IPS-NIHi11 (cell line): ENCODE data around the gene CKB.

Experiments
- DNase-seq: peaks from one replicate; pipeline ENCODE4 v3.0.0; 2012; ENCODE audit warnings: mixed read lengths, low spot score

Gene CKB

DNA sequence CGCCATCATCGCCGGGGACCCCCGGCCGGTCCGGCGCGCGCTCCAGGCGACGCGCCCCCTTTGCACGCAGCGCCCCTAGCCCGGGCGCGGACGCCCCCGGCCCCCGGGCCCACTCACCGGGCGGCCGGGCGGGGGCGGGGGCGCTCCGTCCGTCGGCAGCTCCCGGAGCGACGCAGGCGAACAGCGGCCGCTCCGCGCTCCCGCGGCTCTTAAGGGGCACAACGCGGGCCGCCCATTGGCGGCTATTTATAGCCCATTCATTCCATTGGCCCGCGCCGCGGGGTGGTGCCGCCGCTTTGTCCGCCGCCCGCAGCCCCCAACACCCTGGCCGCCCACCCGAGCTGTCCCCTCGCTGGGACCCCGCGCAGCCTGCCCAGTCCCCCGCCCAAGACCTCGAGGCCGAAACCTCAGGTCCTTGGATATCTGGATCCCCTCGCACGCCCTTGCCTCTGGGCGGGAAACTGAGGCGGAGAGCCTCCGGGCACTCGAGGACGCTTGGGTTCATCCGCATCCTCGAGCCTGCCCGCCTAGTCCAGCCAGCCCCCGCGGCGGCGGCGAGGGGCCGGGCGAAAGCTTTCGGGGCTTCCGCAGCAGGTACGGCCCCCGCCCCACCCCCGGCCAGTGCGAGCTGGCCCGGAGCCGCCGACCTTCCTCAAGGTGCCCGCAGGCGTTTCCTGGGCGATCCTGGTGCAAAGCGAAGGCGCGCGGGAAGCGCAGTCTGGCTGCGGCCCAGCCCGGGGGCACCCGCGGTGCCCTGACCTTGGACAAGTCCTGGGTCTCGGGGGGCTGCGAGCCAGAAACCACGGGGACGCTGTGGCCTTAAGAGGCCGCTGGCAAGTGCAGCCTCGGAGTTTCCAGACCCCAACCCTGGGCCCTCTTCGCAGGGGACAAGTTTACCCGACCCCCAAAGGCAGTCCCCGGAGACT, at the start of gene CKB:
TSS of gene CKB (minus strand) at position 182 of the 926 bp plus-strand sequence. CDS start 337 bp downstream, outside the sequence.
- DNase-seq, result peak; percentile 85

DNA sequence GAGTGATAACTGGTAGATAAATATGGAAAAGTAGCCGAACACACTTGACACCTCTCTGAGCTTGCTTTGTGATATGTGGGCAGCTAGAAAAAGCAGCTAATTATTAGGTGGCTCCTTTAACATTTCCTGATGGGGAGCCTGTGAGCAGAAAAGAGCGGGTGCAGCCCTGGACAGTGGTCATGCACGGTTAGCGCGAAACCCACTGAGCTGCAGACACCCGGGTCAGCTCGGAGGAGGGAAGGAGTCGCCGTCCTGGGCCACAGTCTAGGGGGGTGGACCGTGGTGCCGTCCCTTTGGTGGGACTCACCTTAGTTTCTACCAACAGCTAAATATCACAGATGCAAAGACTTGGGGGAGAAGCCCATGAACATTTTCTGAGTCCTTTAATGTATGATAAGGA, 46.8 kb upstream of the CKB start:
- DNase-seq, result no peak

DNA sequence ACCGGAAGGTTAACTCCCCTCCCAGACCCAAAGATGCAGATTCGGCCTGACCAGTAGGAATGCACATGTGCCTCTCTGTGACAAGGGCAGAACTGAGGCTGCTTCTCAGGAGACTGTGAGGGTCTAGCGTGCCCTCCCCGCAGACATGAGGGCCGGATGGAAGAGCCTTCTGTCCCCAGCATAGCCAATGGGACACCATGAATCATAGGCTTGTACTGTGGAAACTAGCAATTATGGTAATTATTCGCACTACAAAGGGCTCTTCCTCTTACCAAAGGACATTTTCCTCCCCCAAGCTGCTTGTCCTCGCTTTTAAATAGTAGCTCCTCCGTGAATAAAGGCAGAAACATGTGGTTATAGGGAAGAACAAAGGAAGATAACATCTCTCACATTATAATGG, 46.3 kb upstream of the CKB start:
- DNase-seq, result no peak

DNA sequence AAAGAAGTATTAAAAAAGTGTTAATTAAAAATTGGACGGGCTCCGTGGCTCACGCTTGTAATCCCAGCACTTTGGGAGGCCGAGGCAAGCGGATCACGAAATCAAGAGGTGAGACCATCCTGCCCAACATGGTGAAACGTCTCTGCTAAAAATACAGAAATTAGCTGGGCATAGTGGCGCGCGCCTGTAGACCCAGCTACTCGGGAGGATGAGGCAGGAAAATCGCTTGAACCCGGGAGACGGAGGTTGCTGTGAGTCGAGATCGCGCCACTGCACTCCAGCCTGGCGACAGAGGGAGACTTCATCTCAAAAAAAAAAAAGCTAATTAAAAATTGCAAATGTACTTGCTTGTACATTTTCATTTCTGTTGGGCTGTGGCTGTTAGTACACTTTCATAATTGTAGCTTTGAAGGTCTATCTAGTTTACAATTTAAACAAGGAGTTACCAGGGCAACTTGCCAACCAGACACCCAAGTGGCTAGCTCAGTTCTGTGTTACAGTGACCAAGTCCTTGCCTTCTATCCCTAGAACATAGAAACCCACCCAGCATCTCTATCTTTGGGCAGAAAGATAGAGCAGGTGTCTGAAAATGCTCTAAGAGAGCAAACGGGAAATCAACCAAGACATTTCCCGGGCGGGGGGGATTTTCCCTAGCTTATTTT, 41.3 kb upstream of the CKB start:
- no peak for DNase-seq

DNA sequence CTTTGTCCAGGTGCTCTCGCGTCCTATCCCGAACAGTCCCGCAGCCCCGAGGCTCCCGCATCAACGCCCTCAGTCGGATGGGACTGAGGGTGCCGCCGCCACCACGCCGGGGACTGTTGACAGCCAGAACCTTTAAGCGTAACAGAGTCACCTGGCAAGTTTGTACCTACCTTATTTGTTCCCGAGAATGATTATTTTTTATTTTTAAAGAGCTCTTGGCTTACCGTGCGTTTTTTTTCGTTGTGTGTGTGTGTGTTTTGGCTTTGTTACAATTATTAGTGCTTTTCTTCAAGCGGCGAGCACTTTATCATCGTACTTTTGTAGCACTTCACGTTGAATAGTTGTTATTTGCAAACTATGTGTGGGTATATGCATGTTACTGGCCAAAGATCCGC, 40.6 kb upstream of the CKB start:
- DNase-seq, result no peak

DNA sequence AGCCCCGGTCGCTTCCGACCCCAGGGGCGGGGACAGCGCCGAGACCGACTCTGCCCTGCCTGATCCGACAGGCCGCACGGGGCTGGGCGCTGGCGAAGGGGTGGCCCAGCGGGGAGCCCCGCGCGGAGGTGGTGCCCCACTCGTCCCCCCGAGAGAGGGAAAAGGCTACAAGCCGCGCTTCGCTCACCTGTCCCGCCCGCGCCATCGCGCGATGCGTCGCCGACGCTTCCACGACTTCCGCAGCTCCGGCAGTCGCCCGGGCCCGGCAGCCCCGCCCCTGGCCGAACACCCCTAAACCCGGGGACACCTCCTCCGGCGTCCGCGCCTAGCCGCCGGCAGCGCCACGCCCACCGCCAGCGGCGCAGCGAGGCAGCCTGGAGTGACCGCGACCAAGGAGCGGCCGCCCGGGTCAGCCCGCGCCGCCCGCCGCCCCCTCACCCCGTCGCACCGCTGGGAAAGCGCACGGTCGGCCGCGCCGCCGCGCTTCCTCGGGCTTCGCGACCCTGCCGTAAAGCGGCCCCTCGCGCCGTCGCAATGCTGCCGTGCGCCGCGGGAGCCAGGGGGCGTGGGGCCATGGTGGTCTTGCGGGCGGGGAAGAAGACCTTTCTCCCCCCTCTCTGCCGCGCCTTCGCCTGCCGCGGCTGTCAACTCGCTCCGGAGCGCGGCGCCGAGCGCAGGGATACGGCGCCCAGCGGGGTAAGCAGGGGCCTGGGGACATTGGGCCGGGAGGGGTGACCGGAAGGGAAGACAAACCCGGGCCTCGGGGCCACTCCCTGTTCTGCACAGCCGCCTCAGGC, 40.0 kb upstream of the CKB start, which contains the start of the genes BAG5 and COA8:
TSS of gene BAG5 (minus strand) at position 229 of the 797 bp plus-strand sequence. CDS start 1,493 bp downstream, outside the sequence.
TSS of gene COA8 (plus strand) at position 532 of the 797 bp plus-strand sequence. CDS start at position 574, 42 bp downstream.
- peak; percentile 99 for DNase-seq

DNA sequence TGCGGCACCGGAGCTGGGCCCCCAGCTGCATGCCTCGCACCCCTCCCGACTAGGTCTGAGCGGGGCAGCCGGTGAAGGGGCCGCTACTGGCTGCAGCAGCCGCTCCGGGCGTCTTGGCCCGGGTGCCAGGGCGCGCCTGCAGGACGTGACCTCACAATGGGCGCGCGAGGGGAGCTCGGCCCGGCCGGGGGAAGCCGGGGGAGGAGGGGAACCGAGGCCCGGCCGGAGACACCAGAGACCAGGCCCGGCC, 39.5 kb upstream of the CKB start:
- no peak for DNase-seq

DNA sequence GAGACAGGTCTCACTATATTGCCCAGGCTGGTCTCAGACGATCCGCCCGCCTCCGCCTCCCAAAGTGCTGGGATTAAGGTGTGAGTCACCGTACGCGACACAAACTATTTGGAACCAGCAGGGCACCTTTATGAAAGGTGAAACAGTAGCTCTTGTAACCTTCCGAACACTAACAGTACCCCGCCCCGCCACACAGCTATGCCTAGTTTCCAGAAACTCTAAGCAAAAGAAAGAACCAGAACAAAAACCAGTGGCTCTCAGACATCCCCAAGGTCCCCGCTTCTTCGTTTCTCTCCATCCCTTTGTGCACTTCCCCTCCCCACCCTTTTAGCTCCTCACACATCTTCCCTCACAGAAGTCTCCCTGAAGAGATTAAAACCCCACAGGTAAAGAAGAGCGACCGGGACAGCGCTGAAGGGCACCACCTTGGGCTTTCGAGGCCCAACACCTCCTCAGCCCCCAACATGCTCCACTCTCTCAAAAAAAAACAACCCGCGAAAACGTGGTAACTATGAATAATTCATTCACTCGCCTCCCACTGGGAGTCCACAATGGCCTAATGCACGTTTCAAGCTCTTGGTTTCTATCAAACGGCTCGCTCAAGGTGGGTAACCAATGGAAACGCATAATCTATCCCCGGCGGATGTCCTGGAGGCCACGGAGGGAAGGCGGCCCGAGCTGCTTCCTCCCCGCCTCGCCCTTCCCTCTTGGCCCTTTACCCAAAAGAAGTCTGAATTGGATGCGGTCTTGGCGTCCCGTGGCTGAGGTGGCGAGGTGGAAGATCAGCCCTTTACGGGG, 39.0 kb upstream of the CKB start:
- DNase-seq, result no peak

DNA sequence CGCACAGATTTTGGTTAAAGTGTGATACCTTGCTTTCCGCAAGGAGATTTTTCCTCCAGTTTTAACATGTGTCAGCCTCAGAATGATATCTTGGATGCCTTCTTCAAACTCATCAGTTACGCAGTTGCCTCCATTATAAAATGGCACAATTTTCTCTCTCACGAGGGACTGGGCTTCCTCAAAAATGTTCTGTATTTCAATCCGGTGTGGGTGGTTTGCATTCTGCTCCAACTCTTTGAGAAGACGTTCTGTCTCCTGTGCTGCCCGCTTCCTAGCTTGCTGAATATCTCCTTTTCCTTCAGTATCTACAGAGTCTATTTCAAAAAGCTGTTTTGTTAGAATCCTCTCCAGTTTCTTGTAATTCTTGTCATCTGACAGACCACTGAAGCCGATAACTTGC, 38.1 kb upstream of the CKB start:
- no peak for DNase-seq

DNA sequence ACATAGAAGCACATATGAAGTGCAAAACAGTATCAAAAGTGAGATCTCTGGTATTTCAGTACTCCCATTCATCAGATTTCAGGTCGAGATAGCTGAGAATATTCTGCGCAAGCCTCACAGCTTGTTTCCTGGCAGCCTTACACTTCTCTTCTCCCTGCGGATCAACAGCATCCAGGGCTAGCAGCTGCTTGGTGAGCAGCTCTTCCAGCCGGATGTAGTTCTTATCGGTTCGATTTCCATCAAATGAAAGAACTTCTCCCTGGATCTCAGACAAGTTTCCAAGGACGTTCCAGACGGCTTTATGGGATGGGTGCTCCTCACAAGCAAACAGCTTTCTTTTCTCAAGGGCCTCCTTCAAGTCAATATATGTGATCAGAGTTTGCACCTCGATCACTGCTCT, 37.1 kb upstream of the CKB start:
- DNase-seq, result no peak

DNA sequence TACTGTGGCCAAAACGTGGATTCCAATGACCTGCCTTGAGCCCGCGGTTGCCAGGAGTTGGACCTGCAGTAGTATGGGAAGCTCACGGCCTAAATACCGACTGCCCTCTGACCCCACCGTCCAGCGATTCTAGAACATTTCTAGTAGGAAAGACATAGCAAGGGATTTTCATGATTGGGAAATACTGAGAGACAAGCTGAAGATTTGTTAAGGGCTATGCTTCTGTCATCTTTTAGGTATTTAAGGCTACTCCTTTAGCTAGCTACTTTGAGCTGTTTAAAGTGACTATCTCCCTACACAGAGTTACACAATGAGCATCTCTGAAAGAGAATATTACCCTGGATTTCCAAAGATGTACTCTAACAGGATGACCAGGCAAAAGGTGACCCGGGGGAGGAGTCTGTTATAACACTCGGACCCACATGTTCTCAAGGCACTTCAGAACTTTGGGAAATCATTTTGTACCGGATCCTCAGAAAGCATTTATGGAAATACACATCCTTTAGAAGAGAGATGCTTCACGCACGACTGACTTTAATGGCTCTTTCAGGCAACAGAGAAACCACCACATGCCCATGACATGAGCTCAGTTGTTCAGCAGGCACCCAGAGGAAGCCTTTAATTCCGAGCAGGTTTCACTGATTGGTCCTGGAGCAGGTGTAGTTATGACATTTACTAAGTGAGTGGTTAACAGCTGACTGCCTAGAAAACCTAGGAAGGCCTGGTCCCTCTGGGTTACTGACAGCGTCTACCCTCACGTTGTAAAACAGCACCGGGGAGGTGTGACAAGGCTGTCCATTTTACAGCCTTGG, 35.6 kb upstream of the CKB start:
- no peak for DNase-seq

DNA sequence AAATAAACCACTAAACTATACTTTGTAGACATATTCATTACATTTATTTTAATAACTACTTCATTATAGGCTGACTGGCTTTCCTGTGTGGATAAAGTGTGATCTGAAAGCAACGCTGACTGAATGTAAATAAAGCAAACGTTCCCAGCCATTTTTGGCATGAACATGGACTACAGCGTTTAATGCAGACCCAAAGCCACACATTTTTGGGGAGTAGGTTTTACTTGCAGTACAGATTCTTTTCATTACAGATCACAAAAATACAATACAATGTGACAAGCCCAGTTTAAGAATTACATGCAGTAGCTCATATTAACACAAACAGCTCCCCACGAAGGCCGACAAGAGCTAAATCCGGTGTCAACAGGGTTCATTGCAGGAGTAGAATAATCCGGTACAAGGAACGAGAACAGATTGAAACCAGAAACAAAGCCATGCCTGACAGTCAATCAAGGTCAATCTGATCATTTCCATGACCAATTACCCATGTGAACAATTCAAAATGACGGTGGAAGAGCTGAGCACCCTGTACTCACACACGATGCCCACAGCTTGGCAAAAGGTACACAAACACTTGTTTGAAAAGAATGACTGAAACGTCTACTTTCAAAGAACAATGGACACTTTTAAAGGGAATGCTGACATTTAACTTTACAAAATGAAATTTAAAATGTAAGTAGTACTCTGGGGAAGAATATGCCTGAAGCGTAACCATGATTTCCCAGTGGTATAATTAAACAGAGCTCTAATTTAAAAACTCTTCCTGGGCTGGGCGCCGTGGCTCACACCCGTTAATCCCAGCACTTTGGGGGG, 34.5 kb upstream of the CKB start:
- no peak for DNase-seq

DNA sequence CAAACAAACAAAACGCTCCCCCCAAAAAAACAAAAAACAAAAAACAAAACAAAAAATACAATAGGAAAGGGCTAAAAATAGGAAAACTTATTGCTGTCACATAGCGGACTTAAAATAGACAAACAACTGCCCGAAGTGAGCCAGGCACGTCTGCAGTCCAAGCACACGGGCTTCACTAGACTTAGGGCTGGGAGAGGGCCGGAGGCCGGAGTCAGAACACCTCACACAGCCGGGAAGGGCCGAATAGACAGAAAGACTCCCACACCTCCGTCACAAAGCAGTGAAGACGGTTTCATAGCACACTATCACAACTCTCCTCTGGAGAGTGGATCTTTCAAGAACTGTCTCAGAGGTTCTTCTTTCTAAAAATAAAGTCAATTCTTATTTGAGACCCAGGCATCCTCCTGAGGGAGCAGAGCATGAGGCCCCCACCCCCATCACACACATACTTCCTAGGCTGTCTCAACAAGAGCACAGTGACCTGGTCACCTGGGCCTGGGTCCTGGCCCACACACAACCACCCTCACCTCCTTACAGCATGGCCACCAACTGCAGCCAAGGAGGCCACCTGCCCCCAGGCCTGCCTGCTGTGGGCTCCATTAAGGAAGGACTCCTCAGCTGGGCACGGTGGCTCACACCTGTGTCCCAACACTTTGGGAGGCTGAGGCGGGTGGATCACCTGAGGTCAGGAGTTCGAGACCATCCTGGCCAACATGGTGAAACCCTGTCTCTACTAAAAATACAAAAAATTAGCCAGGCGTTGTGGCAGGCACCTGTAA, 33.1 kb upstream of the CKB start:
- DNase-seq, result no peak

DNA sequence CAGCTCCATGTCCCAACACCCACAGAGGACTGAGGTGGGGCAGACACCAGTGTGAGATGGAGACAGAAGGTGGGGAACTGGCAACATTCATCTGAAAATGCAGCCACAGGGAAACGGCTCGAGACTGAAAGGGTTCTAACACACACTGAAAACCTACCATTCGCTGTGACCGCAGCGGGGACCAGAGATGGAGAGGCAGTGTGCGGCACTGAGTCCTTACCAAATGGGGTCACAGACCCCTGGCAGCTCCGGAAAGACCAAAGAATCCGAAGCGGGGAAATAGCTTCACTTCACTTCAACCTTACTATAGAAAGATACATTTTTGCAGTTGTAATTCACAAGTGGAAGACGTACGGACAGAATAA, 30.2 kb upstream of the CKB start:
- no peak for DNase-seq

DNA sequence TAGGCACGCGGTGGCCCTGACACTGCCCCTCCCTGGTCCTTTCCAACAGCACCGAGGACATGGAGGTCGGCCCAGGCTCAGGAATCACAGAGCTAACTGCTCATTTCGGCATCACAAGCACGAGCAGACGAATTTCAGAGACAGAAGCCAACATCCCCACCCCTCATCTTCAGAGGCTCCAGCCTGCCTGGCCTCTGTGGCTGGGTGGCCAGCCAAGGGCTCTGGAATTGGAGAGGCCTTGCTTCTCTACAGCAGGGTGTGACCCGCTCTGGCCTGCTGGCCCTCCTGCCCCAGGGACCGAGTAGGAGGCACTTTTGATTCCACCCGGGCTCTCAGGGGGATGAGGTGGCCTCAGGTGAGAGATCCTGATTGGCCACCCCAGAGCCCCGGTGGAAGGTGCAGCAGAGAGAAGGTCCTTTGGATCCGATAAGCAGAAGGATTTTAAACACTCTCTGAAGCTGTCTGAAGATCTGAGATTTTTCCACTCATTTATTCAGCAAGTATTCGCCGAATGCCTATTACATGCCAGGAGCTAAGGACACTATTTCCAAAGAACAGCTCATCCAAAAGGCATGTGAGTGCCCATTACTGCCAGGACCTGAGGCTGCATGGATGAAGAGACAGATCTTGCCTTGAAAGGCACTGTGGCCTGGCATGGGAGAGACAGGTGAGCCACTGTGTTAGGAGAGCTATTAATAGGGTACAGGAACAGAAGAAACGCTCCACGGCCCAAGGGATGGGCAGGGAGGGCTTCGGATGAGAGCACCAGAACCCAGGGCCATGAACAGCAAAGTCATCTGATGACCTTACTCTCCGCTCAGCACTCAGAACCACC, 29.6 kb upstream of the CKB start:
- DNase-seq, result no peak

DNA sequence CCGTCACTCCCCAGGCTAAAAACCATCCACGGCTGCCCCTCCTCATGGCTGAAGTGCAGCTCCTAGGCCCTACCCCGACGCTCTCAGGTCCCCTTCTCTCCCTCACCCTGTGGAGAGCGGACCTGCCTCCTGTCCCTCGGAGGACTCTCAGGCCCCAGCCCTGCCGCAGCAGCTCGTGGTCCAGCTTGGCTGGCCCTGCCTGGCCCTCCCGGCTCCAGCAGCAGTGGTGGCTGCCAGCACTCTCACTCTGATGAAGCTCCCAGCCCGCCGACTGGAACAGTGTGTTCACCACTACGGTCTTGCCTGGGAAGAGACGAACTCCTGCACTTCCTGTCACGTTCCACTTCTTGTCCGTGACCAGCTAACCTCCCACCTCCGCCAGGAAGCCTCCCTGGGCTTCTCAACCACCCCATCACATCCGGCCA, 28.7 kb upstream of the CKB start:
- no peak for DNase-seq

DNA sequence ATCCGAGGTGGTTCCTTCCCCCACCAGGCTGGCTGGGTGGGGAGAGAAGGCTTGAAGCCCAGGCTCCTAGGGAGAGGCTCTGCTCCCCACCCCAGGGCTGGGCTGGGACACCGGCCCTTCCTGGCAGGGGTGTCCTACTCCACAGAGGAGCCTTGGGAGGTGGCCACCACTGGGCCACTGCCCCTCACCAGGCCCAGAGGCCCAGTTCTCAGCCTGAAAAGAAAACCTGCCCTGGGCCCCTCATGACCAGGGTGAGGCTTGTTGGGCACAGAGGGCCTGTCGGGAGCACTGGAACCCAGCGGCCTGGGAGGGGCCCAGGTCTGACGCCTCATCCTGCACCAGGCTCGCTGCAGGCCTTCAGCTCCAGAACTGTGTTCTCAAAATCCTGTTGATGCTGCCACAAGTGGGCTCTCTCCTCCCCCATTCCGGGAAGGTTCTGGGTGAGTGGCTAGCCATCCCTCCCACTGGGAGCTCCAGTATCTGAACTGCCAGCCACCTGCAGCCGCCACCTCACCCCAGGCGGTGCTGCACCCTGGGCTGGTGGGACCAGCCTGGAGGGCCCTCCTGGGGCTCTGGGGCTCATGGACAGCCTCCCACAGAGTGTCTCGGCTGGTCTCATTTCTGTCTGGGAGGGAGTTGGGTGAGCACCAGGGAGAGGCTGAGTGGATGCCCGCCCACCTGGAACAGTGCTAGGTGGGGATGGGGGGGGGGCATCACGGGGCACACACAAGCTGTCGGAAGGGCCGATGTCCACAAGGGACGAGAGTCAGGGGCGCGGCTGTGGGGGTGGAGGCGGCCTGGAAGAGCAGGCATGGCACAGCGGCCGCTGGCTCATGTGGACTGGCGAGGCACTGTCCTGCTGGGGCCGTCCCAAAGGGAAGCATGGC, 28.1 kb upstream of the CKB start:
- no peak for DNase-seq
